GM19467 (cell line): ENCODE data around the gene CSRP3.

Experiments
- ATAC-seq: cut with Tn5 transposase; IDR thresholded peaks from one replicate; pipeline ENCODE4 v1.9.1; 2021; ENCODE audit warnings: mild to moderate bottlenecking, moderate library complexity; ENCODE audit not compliant: unreplicated experiment

CSRP3 gene

GRCh38 chr11:19191530-19192169 is 10.1 kb downstream of the CSRP3 start:
- no peak for ATAC-seq

GRCh38 chr11:19187833-19188258 is 13.9 kb downstream of the CSRP3 start:
- no peak for ATAC-seq

GRCh38 chr11:19187114-19187832 is 14.5 kb downstream of the CSRP3 start:
- ATAC-seq, result no peak

- no peak for ATAC-seq
Measured at GRCh38 chr11:19185516-19186052, 16.2 kb downstream of the CSRP3 start.

- no peak for ATAC-seq
Measured at GRCh38 chr11:19185036-19185435, 16.7 kb downstream of the CSRP3 start.

- ATAC-seq, result no peak
Measured at GRCh38 chr11:19183646-19184045, 18.1 kb downstream of the CSRP3 start.

- ATAC-seq, result no peak
Measured at GRCh38 chr11:19181531-19182261, 20.1 kb downstream of the CSRP3 start.

- ATAC-seq, result no peak
Measured at GRCh38 chr11:19176629-19177186, 25.1 kb downstream of the CSRP3 start.

- no peak for ATAC-seq
Measured at GRCh38 chr11:19173964-19174638, 27.7 kb downstream of the CSRP3 start.

GRCh38 chr11:19173004-19173689 is 28.6 kb downstream of the CSRP3 start:
- no peak for ATAC-seq

- no peak for ATAC-seq
Measured at GRCh38 chr11:19168090-19168489, 33.7 kb downstream of the CSRP3 start.

GRCh38 chr11:19164881-19165280 is 36.9 kb downstream of the CSRP3 start:
- ATAC-seq, result no peak

- no peak for ATAC-seq
Measured at GRCh38 chr11:19164230-19164855, 37.4 kb downstream of the CSRP3 start.

GRCh38 chr11:19163617-19164016 is 38.2 kb downstream of the CSRP3 start:
- ATAC-seq, result no peak

- ATAC-seq, result no peak
Measured at GRCh38 chr11:19162951-19163505, 38.8 kb downstream of the CSRP3 start.

GRCh38 chr11:19161651-19162050 is 40.1 kb downstream of the CSRP3 start:
- ATAC-seq, result no peak

GRCh38 chr11:19160847-19161246 is 40.9 kb downstream of the CSRP3 start:
- no peak for ATAC-seq

GRCh38 chr11:19156892-19157291 is 44.9 kb downstream of the CSRP3 start:
- ATAC-seq, result no peak

- ATAC-seq, result no peak
Measured at GRCh38 chr11:19145319-19145718, 56.5 kb downstream of the CSRP3 start.
